GM13977 (cell line): ENCODE data around the gene TMCC2.

Source experiments
- DNase-seq: peaks from one replicate; pipeline ENCODE4 v3.0.0; 2012; ENCODE audit warnings: low spot score
- in situ Hi-C: fragments of 300-500 bp; cut with MboI; formaldehyde crosslinking; loops from one replicate; pipeline ENCODE4 v1.12.0; 2022; ENCODE audit warnings: low sequenced_read_pairs, low pct_unique_long_range_greater_than_20kb, mixed read lengths, inconsistent platforms; ENCODE audit not compliant: unreplicated experiment
- TF ChIP-seq, protein P1 (sequence below): IDR thresholded peaks from 2 replicates; pipeline ENCODE4 v1.5.1; 2012; ENCODE audit warnings: mild to moderate bottlenecking, control low read depth; ENCODE audit not compliant: insufficient read depth; ENCODE audit errors: extremely low read depth, missing control alignments

Gene TMCC2

GRCh38 chr1:205224736-205225135 is 3.0 kb upstream of the TMCC2 start:
- TF ChIP-seq, protein P1, sequence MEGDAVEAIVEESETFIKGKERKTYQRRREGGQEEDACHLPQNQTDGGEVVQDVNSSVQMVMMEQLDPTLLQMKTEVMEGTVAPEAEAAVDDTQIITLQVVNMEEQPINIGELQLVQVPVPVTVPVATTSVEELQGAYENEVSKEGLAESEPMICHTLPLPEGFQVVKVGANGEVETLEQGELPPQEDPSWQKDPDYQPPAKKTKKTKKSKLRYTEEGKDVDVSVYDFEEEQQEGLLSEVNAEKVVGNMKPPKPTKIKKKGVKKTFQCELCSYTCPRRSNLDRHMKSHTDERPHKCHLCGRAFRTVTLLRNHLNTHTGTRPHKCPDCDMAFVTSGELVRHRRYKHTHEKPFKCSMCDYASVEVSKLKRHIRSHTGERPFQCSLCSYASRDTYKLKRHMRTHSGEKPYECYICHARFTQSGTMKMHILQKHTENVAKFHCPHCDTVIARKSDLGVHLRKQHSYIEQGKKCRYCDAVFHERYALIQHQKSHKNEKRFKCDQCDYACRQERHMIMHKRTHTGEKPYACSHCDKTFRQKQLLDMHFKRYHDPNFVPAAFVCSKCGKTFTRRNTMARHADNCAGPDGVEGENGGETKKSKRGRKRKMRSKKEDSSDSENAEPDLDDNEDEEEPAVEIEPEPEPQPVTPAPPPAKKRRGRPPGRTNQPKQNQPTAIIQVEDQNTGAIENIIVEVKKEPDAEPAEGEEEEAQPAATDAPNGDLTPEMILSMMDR, result no peak
- no peak for DNase-seq
- in situ Hi-C loops, result no loop called here

DNA sequence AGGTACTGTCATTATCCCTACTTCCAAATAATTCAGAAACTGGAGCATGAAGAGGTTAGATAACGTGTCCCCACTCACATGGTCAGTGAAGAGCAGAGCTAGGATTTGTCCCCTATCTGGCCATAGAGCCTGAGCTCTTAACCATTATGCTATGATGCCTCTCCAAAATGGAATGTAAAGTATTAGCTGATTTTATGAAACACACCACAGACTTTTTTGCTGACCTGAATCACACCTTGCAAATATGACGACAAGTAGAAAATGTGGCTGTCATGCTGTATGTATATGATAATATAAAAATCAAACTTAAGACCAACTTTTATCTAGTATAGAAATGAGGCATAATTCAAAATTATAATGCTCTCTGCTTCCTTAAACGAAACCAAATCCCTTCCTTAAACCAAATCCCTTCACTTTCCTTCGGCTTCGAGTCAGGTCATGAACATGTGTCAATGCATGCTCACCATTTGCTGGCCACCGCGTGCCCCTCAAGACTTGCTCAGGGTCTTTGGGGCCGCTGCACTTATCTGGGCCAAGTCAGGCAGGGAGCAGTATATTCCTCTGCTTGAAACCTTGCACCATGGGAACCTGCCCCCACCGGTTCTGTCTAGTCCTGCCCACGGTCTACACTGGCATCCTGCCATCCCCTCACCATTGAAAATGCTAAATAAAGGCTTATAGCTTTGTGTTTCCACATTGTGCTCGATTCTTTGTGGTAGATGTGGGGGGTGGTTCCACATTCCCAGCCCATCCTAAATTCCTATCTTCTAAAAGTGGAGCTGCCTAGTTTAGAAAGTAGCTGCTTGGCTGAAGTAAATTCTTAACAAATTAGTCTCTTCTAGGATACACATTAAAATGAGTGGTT is 1.6 kb upstream of the TMCC2 start:
- in situ Hi-C loops, result no loop called here
- no peak for DNase-seq

GRCh38 chr1:205226868-205227583 is 720 bp upstream of the TMCC2 start:
- DNase-seq, result no peak
- in situ Hi-C loops, result no loop called here
- TF ChIP-seq, protein P1, result no peak

More for the DNA sequence above, 1.6 kb upstream of the TMCC2 start:
- TF ChIP-seq, protein P1, result no peak

- TF ChIP-seq, protein P1, result no peak
- in situ Hi-C loops, result no loop called here
- DNase-seq, result peak; percentile 50
These were observed 361 bp downstream of the TMCC2 start for GRCh38 chr1:205228093-205228521.

- in situ Hi-C loops, result no loop called here
- TF ChIP-seq, protein P1, result peak; percentile 44
- peak; percentile 88 for DNase-seq
These were observed 1.7 kb downstream of the TMCC2 start for GRCh38 chr1:205229399-205229871.

DNA sequence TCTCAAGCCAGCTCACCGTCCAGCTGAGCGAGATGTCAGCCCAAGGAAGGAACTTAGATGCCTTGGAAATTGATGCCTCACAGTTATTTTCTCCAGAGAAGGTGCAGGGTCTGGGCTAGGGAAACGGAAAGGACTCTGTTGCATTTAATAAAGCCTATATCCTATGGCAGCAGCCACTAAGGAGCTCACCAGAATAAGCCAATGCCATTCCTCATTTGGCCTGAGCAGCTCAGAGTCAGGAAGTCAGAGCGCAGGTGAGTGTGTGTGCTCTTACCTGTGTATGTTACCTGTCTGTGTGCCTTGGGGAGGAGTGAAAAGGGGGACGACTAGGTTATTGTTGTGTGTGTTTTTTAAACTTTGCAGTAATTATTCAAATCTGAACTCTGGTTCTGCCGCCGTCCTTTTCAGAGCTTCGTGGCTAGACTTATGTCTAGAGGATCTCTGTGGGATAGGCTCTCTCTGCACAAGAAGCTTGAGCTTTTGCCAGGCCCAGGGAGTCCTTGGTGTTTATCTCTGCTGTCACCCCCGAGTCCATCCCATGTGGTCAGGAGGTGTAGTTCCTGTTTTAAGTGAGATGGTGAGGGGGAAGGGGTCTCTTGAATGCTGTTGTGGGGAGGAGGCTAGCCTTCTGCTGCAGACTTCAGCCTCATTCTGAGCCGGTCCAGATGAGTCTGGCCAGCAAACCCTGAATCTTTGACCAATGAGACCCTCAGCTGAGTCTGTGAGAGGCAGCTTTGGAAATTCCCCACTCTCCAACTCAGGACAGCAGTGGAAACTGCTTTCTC is 2.4 kb downstream of the TMCC2 start:
- in situ Hi-C loops, result no loop called here
- TF ChIP-seq, protein P1, result no peak
- no peak for DNase-seq
